K562 (cell line): ENCODE measurements around the gene RNF227. TPM values are rescaled to one million over a fixed set of nuclear protein-coding genes. Genes with fewer than 3 reads are reported as not detected.
A peak's percentile ranks its signal among the peaks of the same experiment; 100 is the strongest.

Source experiments
- ATAC-seq: fragments of 200-7000 bp; cut with Tn5 transposase; 3 replicates; pipeline ENCODE4 v1.9.1; 2020; ENCODE audit warnings: moderate library complexity
- BruUV-seq: library from RNA; stranded (reverse); fragments of 400-500 nt; replicated peaks from 2 replicates; lab custom pipeline; 2021; lab: Mats Ljungman, UMichigan
- CTCF ChIA-PET: fragments of 300-600 bp; formaldehyde crosslinking; extraction: SDS; loops from one replicate; lab custom pipeline; 2021; ENCODE audit warnings: low intra/inter-chr PET ratio; lab: Yijun Ruan, JAX
- POLR2A ChIA-PET: fragments of 300-600, 350-650 bp; sonication (Branson Sonifier 250); formaldehyde crosslinking; extraction: SDS; loops from one replicate; lab custom pipeline; 2021; ENCODE audit warnings: antibody characterized with exemption, inconsistent platforms; lab: Yijun Ruan, JAX
- DNase-seq, 4 experiments: peaks; one replicate each; pipeline versions ENCODE4 v3.0.0 to v3.0.0-alpha.2; 2011 to 2018; ENCODE audit warnings: low spot score in 3 of 4, mixed read lengths in 3 of 4; ENCODE audit errors: extremely low read depth in 1 of 4
- FAIRE-seq: peaks from 2 replicates; lab custom pipeline; 2011; peaks lifted over from hg19 to GRCh38; lab: Jason Lieb, UNC
- H2AFZ ChIP-seq: 2 replicates; pipeline ENCODE4 v1.6.0; 2011; ENCODE audit warnings: low read depth, low read length, control low read depth, inconsistent platforms
- H3K27ac ChIP-seq: fragments of 200-600 bp; 3 replicates; pipeline ENCODE4 v1.8.0; 2011; ENCODE audit warnings: low read depth, mild to moderate bottlenecking, control low read depth, inconsistent platforms, low read length, moderate library complexity, mixed read lengths; ENCODE audit errors: extremely low read depth
- H3K27me3 ChIP-seq, 2 experiments: fragments of 300-600 bp in 1 of 2; 2 replicates in 1 of 2; 3 replicates in 1 of 2; pipeline versions ENCODE4 v1.6.0 to v1.8.0; 2011; ENCODE audit warnings: inconsistent platforms in 2 of 2, low read length in 2 of 2, mild to moderate bottlenecking in 1 of 2, mixed read lengths in 1 of 2, moderate library complexity in 1 of 2; ENCODE audit not compliant: control insufficient read depth in 2 of 2, insufficient read depth in 2 of 2
- H3K36me3 ChIP-seq: fragments of 300-600 bp; 3 replicates; pipeline ENCODE4 v1.8.0; 2011; ENCODE audit warnings: mild to moderate bottlenecking, low read length, inconsistent platforms; ENCODE audit not compliant: control insufficient read depth, insufficient read depth
- H3K4me1 ChIP-seq, 2 experiments: fragments of 200-600 bp in 1 of 2; replicated peaks in 1 of 2; 2 replicates in 1 of 2; 3 replicates in 1 of 2; pipeline versions ENCODE4 v1.5.1 to v1.8.0; 2011; ENCODE audit warnings: inconsistent platforms in 2 of 2, low read length in 2 of 2, mild to moderate bottlenecking in 1 of 2, mixed read lengths in 1 of 2, moderate library complexity in 1 of 2; ENCODE audit not compliant: control insufficient read depth in 2 of 2, insufficient read depth in 2 of 2
- H3K4me2 ChIP-seq: 2 replicates; pipeline ENCODE4 v1.6.1; 2011; ENCODE audit warnings: low read length, control low read depth, inconsistent platforms, mixed read lengths; ENCODE audit not compliant: insufficient read depth
- H3K4me3 ChIP-seq: fragments of 200-600 bp; sonication (generic), shearing (Covaris generic); 2 replicates; pipeline ENCODE4 v1.5.1; 2016; ENCODE audit warnings: control low read depth, inconsistent platforms
- H3K79me2 ChIP-seq: fragments of 200-600 bp; 3 replicates; pipeline ENCODE4 v1.8.0; 2011; ENCODE audit warnings: low read length, inconsistent platforms; ENCODE audit not compliant: control insufficient read depth, insufficient read depth
- H3K9ac ChIP-seq, 2 experiments: 2 replicates each; pipeline versions ENCODE4 v1.6.0 to v1.6.1; 2011; ENCODE audit warnings: low read depth in 2 of 2, low read length in 2 of 2, control low read depth in 1 of 2, inconsistent platforms in 1 of 2, mild to moderate bottlenecking in 1 of 2, mixed read lengths in 1 of 2; ENCODE audit not compliant: insufficient read depth in 1 of 2
- H3K9me1 ChIP-seq: one replicate; pipeline ENCODE4 v1.6.0; 2011; ENCODE audit warnings: inconsistent platforms, mild to moderate bottlenecking, low read length, moderate library complexity; ENCODE audit not compliant: control insufficient read depth, insufficient read depth
- H3K9me3 ChIP-seq: replicated peaks from 2 replicates; pipeline ENCODE4 v1.5.1; 2011; ENCODE audit warnings: low read depth, low read length, inconsistent platforms; ENCODE audit not compliant: control insufficient read depth, insufficient read depth
- H4K20me1 ChIP-seq: replicated peaks from 2 replicates; pipeline ENCODE4 v1.6.1; 2011; ENCODE audit warnings: low read length, inconsistent platforms, mixed read lengths; ENCODE audit not compliant: control insufficient read depth, insufficient read depth
- ASH1L ChIP-seq: fragments of 450-650 bp; IDR thresholded peaks from 2 replicates; pipeline ENCODE4 v1.6.1; 2018; ENCODE audit warnings: borderline replicate concordance, mild to moderate bottlenecking, low read depth; ENCODE audit not compliant: partially characterized antibody
- DMBX1 ChIP-seq: fragments of 250-450 bp; sonication (Bioruptor Pico); IDR thresholded peaks from 2 replicates; pipeline ENCODE4 v1.8.0; 2022; ENCODE audit warnings: inconsistent platforms, mild to moderate bottlenecking, moderate library complexity, borderline replicate concordance
- HOXB6 ChIP-seq: fragments of 250-450 bp; sonication (Bioruptor Pico); IDR thresholded peaks from 2 replicates; pipeline ENCODE4 v1.5.1; 2022; ENCODE audit warnings: mild to moderate bottlenecking, borderline replicate concordance
- POLR2AphosphoS2 ChIP-seq: IDR thresholded peaks from 2 replicates; pipeline ENCODE4 v1.6.1; 2012; ENCODE audit warnings: low read length, improper control_type of control experiment
- PRPF4 ChIP-seq: fragments of 200-400 bp; formaldehyde crosslinking; IDR thresholded peaks from one replicate; pipeline ENCODE4 v1.6.1; 2017; ENCODE audit warnings: low read length, low read depth, mild to moderate bottlenecking; ENCODE audit not compliant: insufficient read depth, poor library complexity, severe bottlenecking
- RBM25 ChIP-seq: fragments of 200-400 bp; formaldehyde crosslinking; IDR thresholded peaks from 2 replicates; pipeline ENCODE4 v1.6.1; 2018; ENCODE audit warnings: low read length, low read depth, moderate library complexity; ENCODE audit not compliant: severe bottlenecking
- SUPT5H ChIP-seq: fragments of 450-650 bp; IDR thresholded peaks from 2 replicates; pipeline ENCODE4 v1.6.1; 2016
- TAF1 ChIP-seq: IDR thresholded peaks from 2 replicates; pipeline ENCODE4 v1.6.1; 2011; ENCODE audit warnings: mild to moderate bottlenecking, low read length, moderate library complexity; ENCODE audit not compliant: insufficient read depth, control insufficient read depth, severe bottlenecking; ENCODE audit errors: extremely low read depth
- THRAP3 ChIP-seq: fragments of 450-650 bp; IDR thresholded peaks from 2 replicates; pipeline ENCODE4 v1.6.1; 2016; ENCODE audit warnings: mild to moderate bottlenecking, inconsistent platforms, borderline replicate concordance
- YY1 ChIP-seq, 3 experiments: IDR thresholded peaks; 2 replicates each; pipeline ENCODE4 v1.6.1; 2011; ENCODE audit warnings: low read length in 2 of 3, mild to moderate bottlenecking in 2 of 3, moderate library complexity in 2 of 3, borderline replicate concordance in 1 of 3, control low read depth in 1 of 3, low read depth in 1 of 3; ENCODE audit not compliant: insufficient read depth in 3 of 3, insufficient replicate concordance in 2 of 3, control insufficient read depth in 1 of 3, insufficient read length in 1 of 3; ENCODE audit errors: extremely low read depth in 1 of 3
- ZNF146 ChIP-seq: IDR thresholded peaks from one replicate; pipeline ENCODE4 v1.6.1; 2018; ENCODE audit warnings: missing compliant biosample characterization; ENCODE audit not compliant: unreplicated experiment
- ZNF174 ChIP-seq: fragments of 250-450 bp; sonication (Bioruptor Pico); IDR thresholded peaks from 2 replicates; pipeline ENCODE4 v1.4.0; 2020; ENCODE audit warnings: mild to moderate bottlenecking
- ZNF764 ChIP-seq: fragments of 250-450 bp; sonication (Bioruptor Pico); IDR thresholded peaks from 2 replicates; pipeline ENCODE4 v1.4.0; 2020; ENCODE audit warnings: low read depth, mild to moderate bottlenecking, moderate library complexity
- WGBS: fragments of 100-300 bp; shearing (Covaris generic); methylation state at CpG from one replicate; pipeline ENCODE4 v1.1.6; 2016; ENCODE audit warnings: low coverage, mixed read lengths; ENCODE audit not compliant: insufficient coverage; ENCODE audit errors: missing lambda C conversion rate; 5-methylcytosine and 5-hydroxymethylcytosine counted together
- in situ Hi-C: fragments of 300-500 bp; cut with MboI; formaldehyde crosslinking; loops from 4 replicates; pipeline ENCODE4 v1.15.0; 2018; ENCODE audit warnings: inconsistent platforms, mixed read lengths
- intact Hi-C: fragments of 100-400 bp; cut with micrococcal nuclease; formaldehyde crosslinking; loops from 2 replicates; pipeline ENCODE4 v1.14.2; 2022
- polyA plus RNA-seq, 8 experiments: library from polyadenylated mRNA; depleted of rRNA in 4 of 8; stranded (reverse) in 5 of 8; unstranded in 3 of 8; fragments of >200 nt; fragmentation: Nextera tagmentation in 2 of 8; fragmentation: Illumina TruSeq in 1 of 8; extraction: Ambion mirVana in 2 of 8; extraction: Trizol in 1 of 8; gene quantifications; 2 replicates each; pipeline versions ENCODE4 v1.2.1 to v1.2.3, GENCODE V29; 2011 to 2014; ENCODE audit warnings: inconsistent platforms in 1 of 8, missing spikeins in 1 of 8
- total RNA-seq, 7 experiments: library from RNA; depleted of rRNA in 6 of 7; stranded (reverse); fragments of >200 nt in 6 of 7; fragmentation: Illumina TruSeq in 2 of 7; extraction: Trizol in 2 of 7; gene quantifications; 2 replicates each; pipeline versions ENCODE4 v1.2.1 to v1.2.3, GENCODE V29; 2011 to 2021; ENCODE audit warnings: low replicate concordance in 1 of 7
- TF ChIP-seq, protein P1 (sequence below): IDR thresholded peaks from 2 replicates; pipeline ENCODE4 v1.6.1; 2016; ENCODE audit warnings: missing genetic modification characterization, missing compliant biosample characterization
- TF ChIP-seq, protein P2 (sequence below): fragments of 250-450 bp; sonication (Bioruptor Pico); IDR thresholded peaks from 2 replicates; pipeline ENCODE4 v1.8.0; 2021; ENCODE audit warnings: moderate library complexity, mild to moderate bottlenecking, inconsistent platforms
- TF ChIP-seq, protein P3 (sequence below): fragments of 250-450 bp; sonication (Bioruptor Pico); IDR thresholded peaks from 2 replicates; pipeline ENCODE4 v1.8.0; 2021; ENCODE audit warnings: borderline replicate concordance, mild to moderate bottlenecking, moderate library complexity; ENCODE audit not compliant: poor library complexity, severe bottlenecking
- TF ChIP-seq, protein P4 (sequence below): sonication (generic); formaldehyde crosslinking; IDR thresholded peaks from 2 replicates; pipeline ENCODE4 v1.8.0; 2022; ENCODE audit warnings: mild to moderate bottlenecking, missing genetic modification reagents

The RNF227 gene
- total and polyA plus RNA-seq, 9 of the 15 experiments (the other 6 are each of a cell fraction or from before 2014, with no cell fraction given) = 1.1 to 6.7 (median 2.3) TPM

DNA sequence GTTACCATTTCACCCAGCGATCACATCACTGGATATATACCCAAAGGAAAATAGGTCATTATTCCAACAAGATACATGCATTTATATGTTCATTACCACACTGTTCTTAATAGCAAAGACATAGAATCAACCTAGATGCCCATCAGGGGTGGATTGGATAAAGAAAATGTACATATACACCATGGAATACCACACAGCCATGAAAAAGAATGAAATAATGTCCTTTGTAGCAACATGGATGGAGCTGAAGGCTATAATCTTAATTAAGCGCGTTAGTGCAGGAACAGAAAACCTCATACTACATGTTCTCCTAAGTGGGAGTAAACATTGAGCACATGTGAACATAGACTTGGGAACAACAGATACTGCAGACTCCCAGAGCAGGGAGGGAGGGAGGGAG, 34.5 kb upstream of the RNF227 start:
- Histone ChIP-seq H3K4me3 (no peak overlapping the region), H3K79me2 (no peaks in the 10 kb centered on the region), H3K27me3 (no peaks in the 10 kb centered on the region), H3K9me3 (no peaks in the 10 kb centered on the region), H3K9ac (no peak overlapping the region), H3K36me3 (peaks cover 31% of the 10 kb centered on the region), H3K9me1 (no peaks in the 10 kb centered on the region), H3K27ac (no peak overlapping the region), H3K4me1 (no peaks in the 10 kb centered on the region; a peak in 1 of 5 replicates), H2AFZ (no peak overlapping the region), H3K4me2 (no peak overlapping the region), H4K20me1 (no peaks in the 10 kb centered on the region)
- 96% methylated on average over 3 of the region's 3 CpGs for WGBS
- ATAC-seq (no peak), FAIRE-seq (no peak), DNase-seq (no peak)
- in situ Hi-C loops (no loop called here), intact Hi-C loops (no loop called here)
- BruUV-seq = no TSS peak
- TF ChIP-seq DMBX1 (CRISPR knock-in tag) (no peak), HOXB6 (CRISPR knock-in tag) (no peak), THRAP3 (no peak), ZNF174 (no peak), YY1 (IDR thresholded peaks at IDR 0.05; ENCODE audit: borderline replicate concordance in 1 of 3, control insufficient read depth in 1 of 3, extremely low read depth in 1 of 3, insufficient read depth in 3 of 3, insufficient read length in 1 of 3, insufficient replicate concordance in 2 of 3, low read depth in 1 of 3, low read length in 2 of 3) (no peak), SUPT5H (0 out of 2 replicates have a peak, but pooled peaks have one; percentile 29), POLR2AphosphoS2 (0 out of 2 replicates have a peak, but pooled peaks have one; percentile 51), RBM25 (peak; percentile 10), TAF1 (no peak), ASH1L (no peak), ZNF764 (CRISPR knock-in tag) (no peak), ZNF146 (peak; percentile 70), PRPF4 (no peak)
- TF ChIP-seq, protein P1, sequence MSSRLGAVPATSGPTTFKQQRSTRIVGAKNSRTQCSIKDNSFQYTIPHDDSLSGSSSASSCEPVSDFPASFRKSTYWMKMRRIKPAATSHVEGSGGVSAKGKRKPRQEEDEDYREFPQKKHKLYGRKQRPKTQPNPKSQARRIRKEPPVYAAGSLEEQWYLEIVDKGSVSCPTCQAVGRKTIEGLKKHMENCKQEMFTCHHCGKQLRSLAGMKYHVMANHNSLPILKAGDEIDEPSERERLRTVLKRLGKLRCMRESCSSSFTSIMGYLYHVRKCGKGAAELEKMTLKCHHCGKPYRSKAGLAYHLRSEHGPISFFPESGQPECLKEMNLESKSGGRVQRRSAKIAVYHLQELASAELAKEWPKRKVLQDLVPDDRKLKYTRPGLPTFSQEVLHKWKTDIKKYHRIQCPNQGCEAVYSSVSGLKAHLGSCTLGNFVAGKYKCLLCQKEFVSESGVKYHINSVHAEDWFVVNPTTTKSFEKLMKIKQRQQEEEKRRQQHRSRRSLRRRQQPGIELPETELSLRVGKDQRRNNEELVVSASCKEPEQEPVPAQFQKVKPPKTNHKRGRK (tag) = no peak
- TF ChIP-seq, protein P2, sequence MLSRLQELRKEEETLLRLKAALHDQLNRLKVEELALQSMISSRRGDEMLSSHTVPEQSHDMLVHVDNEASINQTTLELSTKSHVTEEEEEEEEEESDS (CRISPR knock-in tag) = no peak
- TF ChIP-seq, protein P3, sequence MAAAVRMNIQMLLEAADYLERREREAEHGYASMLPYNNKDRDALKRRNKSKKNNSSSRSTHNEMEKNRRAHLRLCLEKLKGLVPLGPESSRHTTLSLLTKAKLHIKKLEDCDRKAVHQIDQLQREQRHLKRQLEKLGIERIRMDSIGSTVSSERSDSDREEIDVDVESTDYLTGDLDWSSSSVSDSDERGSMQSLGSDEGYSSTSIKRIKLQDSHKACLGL (CRISPR knock-in tag) = no peak
- TF ChIP-seq, protein P4, sequence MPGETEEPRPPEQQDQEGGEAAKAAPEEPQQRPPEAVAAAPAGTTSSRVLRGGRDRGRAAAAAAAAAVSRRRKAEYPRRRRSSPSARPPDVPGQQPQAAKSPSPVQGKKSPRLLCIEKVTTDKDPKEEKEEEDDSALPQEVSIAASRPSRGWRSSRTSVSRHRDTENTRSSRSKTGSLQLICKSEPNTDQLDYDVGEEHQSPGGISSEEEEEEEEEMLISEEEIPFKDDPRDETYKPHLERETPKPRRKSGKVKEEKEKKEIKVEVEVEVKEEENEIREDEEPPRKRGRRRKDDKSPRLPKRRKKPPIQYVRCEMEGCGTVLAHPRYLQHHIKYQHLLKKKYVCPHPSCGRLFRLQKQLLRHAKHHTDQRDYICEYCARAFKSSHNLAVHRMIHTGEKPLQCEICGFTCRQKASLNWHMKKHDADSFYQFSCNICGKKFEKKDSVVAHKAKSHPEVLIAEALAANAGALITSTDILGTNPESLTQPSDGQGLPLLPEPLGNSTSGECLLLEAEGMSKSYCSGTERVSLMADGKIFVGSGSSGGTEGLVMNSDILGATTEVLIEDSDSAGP = no peak
- POLR2A ChIA-PET = no interaction called here
- CTCF ChIA-PET = no interaction called here
